COR-L47 (cell line): ENCODE data around the gene ELOVL5.
"Not testable (repeated sequence)": the region's sequence is repeated elsewhere in the genome, so short reads cannot be mapped to it uniquely, and the experiment has no call there.

Source experiments
- DNase-seq: peaks from one replicate; lab custom pipeline; 2025; lab: John Stamatoyannopoulos, UW

The ELOVL5 gene

DNA sequence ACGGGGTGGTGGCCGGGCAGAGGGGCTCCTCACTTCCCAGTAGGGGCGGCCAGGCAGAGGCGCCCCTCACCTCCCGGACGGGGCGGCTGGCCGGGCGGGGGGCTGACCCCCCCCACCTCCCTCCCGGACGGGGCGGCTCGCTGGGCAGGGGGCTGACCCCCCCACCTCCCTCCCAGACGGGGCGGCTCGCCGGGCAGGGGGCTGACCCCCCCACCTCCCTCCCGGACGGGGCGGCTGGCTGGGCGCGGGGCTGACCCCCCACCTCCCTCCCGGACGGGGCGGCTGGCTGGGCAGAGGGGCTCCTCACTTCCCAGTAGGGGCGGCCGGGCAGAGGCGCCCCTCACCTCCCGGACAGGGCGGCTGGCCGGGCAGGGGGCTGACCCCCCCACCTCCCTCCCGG is 43.8 kb downstream of the ELOVL5 start:
- DNase-seq: not testable (repeated sequence)

DNA sequence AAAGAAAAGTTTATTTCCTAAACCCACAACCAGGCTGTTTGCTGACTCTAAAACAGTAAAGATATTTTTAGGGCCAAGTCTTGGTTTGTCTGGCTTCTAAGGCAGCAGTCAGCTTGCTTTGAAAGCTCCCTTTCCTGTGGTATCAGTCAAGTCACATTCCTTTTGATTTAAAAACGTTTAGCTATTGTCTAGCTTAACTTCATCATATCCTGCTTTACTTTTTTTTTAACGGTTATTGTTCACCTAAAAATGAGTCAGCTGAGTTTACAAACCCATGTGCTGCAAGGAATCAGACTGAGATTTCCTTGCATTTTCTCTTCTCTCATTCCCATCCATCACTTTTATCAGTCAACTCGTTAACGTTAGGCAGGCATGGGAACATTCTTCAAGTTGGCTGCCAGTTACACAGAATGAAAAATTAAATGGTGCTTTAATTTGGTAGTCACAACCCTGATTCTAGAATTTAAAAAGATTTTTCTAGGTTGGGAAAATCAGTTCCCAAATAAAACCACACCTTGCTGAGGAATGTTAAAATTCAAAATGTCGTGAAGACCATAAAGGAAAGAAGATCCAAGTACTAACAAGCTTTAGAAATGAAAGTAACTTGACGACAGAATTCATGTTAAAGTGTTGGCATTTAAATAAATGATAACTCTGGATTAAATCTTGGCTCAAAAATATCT is 45.9 kb downstream of the ELOVL5 start:
- DNase-seq: no peak

DNA sequence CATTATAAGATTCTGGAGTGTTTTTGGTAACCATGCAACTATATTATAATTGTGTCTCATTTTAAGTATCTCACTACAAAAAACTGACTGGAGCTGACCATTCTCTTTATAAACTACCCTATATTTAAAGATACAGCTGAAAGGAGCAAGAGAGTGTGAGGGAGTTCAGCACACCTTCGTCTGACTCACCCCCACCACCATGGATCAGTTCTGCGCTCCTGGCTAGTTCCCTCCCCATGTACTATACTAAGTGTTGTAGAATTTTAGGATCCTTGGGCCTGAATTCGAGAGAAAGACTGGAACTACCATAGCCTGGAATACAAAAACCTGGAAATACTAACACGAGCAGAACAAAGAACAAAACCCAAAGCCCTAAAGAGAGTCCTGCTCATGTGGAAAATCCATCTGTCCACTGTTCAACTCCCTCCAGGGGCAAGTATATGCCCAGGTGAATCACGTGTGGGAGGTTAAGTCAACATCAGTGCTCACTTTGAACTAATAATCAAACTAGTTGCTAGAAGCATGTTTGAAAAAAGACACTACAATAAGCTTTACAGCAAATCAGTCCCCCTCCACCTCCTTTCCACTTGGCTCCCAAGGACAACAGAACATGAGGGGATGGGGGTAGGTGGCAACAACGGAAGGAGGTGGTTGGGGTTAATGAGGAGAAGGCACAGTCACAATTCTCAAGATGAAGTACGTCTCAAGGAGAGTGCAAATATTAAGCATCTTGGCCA is 46.8 kb downstream of the ELOVL5 start:
- no peak for DNase-seq

DNA sequence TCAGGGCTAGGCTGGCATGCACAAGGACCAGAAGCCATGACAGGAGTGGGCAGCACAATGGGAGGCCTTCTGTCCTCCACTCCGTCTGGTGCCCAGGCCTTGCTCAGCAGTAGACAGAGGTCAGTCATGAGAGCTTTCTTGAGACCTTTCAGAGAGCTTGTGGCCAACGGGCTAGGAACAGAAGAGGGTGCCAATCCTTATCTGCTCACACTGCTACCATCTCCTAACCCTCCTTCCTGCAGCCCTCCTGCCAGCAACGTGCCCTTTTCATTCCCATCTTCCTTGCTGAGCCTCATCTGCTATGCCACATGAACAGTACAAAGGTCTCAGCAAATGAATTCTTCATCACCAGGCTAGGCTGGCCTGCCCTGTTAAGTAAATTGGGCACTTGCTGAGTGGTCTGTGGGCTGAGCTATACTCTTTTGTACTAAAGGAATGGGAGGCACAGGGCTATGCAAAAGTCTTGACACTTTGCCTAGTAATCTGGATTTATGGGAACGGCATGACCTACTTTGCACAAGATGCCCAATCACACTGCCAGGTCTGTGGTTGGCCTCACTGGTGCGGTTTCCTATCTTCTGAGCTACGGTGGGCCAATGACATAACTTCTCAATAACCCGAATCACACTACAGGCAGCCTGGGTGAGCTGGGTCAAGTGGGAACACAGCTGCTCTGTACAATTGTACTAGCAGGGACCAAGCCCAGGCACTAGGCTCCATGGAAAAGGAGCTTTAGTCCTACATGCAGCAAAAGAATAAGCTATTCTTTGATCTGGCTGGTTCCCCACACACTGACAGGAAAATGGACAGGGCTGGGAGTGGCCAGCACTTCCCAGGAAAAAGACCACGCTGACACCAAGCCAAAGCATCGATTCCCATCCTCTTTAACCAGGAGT is 47.8 kb downstream of the ELOVL5 start:
- no peak for DNase-seq

DNA sequence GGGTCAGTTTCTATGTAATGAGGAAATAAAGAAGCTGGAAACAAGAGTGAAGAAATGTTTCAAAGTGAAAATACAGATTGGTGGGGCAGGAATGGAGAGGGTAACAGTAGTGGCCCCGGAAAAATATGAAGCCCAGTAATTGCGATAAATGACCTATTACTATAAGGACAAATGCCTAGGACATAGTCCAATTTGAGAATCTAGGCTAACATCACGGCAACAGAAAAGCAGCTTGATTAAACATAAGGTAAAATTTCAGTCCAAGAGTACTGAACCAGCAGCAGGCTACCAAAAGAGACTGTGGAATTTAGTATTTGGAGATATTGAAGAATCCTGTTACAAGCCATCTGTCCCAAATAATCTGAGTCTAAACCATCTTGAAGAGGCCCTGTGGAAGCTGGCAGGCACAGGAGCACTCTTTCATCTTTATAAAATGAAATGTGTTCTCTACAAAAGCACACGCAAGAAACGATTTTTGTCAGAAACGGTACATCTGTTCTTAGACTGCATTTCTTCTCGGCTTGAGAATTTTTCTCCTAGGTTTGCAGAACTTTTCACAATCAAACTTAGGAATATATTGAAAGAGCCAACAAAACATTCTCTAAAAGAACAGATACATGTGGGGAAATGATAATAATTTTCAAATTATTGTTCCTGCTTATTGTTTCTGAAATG is 49.3 kb downstream of the ELOVL5 start:
- DNase-seq: no peak

- DNase-seq: no peak
Observed at GRCh38 chr6:53297004-53297403, 51.7 kb downstream of the ELOVL5 start.

GRCh38 chr6:53295176-53295575 is 53.6 kb downstream of the ELOVL5 start:
- no peak for DNase-seq

- DNase-seq: no peak
Observed at GRCh38 chr6:53294611-53295010, 54.1 kb downstream of the ELOVL5 start.

- no peak for DNase-seq
Observed at GRCh38 chr6:53294095-53294494, 54.7 kb downstream of the ELOVL5 start.

GRCh38 chr6:53293691-53294090 is 55.1 kb downstream of the ELOVL5 start:
- no peak for DNase-seq

DNA sequence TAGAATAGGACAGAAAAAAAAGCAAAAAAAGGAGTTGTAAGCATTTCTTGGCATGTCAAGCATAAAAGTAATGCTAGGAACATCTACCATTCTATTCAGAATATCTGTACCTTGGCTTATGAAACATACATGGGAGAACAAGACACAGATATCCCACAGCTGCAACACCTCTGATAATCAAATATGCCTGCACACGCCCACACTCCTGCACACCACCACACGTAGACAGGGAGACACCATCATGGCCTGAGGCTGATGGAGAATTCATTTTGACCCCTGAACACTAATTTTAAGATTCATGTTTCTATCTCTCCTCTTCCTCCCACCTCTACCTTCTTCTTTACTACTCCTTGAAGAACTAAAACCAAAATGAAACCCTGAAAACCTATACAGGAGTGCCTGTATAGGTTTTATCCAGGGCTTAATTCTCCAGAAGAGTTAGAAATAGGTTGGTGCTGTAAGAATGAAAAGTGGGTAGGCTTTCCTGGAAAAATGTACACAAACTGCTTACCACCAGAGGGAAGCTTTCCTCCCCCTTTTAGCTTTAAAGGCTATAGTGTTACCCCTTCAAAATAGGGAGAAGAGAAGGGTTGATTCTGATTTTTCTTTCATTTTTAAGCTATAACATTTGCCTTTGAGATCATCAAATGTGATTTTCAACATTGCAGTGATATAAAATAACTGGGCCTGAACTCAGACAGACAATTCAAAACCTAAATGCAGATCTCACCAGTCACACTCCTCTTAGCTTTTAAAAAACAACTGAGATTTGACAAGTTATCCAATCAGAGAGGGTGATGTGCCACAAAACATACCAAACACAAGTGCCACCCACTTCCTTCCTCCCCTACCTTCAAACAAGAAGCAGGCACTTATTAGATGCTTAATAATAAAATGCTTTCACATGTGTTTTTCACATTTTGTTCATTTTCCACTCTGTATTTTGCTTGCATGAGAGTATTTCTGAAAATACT is 57.9 kb downstream of the ELOVL5 start:
- DNase-seq: no peak

GRCh38 chr6:53287336-53288225 is 61.2 kb downstream of the ELOVL5 start:
- DNase-seq: no peak

DNA sequence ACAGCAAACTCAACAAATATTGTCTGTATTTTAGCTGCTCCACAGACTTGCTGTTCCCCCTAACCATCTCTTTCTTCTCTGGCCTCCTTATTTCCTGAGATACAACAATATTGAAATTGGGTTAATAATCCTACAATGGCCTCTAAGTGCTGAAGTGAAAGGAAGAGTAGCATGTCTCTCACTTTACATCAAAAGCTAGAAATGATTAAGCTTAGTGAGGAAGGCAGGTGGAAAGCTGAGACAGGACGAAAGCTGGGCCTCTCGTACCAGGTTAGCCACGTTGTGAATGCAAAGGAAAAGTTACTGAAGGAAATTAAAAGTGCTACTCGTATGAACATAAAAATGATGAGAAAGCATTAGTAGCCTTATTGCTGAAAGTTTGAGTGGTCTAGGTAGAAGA is 63.8 kb downstream of the ELOVL5 start:
- DNase-seq: no peak

DNA sequence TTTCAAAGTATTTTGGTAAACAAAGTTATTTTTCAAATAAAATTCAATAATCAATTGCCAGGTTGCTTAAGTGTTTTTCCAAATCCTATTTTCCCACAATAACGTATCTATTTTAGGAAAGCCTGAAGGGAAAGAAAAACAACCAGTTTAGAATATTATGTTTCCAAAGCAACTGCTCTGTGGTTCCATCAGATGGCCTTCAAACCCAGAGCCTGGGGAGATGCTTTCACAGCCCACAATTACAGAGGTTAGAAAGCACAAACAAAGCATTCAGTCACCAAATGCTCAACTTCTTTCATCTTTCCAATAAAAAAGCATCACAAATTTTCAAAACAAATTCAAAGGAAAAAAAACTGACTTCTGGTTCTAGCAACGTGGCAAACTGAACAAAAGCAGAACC is 66.0 kb downstream of the ELOVL5 start:
- no peak for DNase-seq

DNA sequence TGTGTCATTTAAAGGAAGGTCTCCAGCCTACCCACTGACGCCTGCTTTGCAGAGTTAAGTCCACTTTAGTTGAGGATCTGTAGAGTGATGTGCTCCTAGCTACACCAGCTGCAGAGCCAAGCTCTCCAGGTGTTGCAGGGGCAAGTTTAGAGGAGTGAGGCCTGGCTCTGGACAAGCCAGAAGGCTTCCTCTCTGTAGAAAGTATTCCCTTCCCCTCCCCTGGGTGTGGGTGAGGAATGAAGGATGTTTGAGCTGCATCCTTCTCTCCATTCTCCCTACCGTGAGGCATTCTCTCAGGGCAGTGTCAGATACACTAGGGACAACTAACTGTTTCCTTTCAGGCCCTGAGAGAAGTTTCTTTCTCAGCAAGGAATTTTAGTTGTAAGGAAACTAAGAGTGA is 66.5 kb downstream of the ELOVL5 start:
- DNase-seq: no peak

DNA sequence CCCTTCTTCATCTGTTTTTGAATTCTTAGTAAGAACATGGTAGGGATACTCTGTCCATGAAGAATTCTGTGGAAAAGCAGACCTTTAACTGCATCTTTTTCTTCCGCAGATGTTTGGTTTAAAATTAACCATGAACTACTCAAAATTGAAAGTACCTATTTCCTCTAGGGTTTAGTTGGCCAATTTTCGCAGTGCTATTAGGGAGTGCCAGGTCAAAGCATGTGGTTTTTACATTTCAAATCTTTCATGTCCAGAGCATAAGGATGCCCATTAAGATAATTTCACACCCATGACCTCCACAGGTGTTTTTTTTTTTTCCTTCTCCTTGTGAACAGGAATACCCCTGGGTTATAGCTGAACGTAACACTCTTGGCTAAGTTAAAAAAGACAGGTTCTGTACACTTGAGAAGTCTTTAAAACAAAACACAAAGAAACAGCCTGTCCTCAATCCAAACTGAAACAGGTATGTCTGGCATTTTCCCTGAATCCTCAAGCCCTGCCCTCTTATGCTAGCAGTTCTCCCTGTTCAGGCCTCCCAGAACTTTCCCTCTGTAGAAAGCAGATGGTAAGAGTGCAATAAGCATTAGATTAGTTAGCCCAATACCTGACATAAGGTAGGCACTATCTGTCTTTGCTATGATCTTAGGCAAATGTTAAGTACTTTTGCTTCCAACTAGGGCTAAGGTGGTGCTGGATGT is 67.1 kb downstream of the ELOVL5 start:
- DNase-seq: no peak

- DNase-seq: peak; percentile 54
Observed at GRCh38 chr6:53280207-53280606, 68.5 kb downstream of the ELOVL5 start.

DNA sequence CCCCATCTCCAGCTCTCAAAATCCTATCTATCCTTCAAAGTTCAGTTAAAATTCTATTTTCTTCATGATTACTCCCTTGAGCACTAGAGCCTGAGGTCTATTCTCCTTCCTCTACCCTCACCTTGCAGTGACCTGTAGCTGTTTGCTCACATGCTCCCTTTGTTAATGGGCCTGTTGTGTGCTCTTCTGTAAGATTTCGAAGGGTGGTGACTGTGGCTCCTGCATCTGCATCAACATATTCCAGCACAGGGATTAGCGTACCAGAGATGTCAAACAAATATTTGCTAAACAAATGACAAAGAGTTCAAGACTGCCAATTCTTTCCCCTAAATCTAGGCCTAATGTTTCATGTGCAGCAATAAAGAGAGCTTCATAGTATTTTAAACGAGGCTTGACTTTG is 69.5 kb downstream of the ELOVL5 start:
- no peak for DNase-seq

- no peak for DNase-seq
Observed at GRCh38 chr6:53273370-53273769, 75.4 kb downstream of the ELOVL5 start.
